GM23248 (cell line): ENCODE measurements around the gene NUP93. TPM values are rescaled to one million over a fixed set of nuclear protein-coding genes. Genes with fewer than 3 reads are reported as not detected.
A peak's percentile ranks its signal among the peaks of the same experiment; 100 is the strongest.

Source experiments
- DNase-seq: peaks from one replicate; pipeline ENCODE4 v3.0.0-alpha.2; 2015
- H2AFZ ChIP-seq: fragments of 200-600 bp; sonication (generic); 2 replicates; pipeline ENCODE4 v1.6.1; 2016; ENCODE audit warnings: antibody characterized with exemption
- H3F3A ChIP-seq: fragments of 200-600 bp; sonication (generic); 2 replicates; pipeline ENCODE4 v1.6.1; 2016; ENCODE audit warnings: mild to moderate bottlenecking, antibody characterized with exemption, mixed run types; ENCODE audit not compliant: insufficient read depth
- H3K27ac ChIP-seq: fragments of 200-600 bp; sonication (generic); 2 replicates; pipeline ENCODE4 v1.5.1; 2016; ENCODE audit warnings: mild to moderate bottlenecking
- H3K27me3 ChIP-seq: fragments of 200-600 bp; sonication (generic); replicated peaks from 2 replicates; pipeline ENCODE4 v1.6.1; 2016; ENCODE audit warnings: mild to moderate bottlenecking; ENCODE audit not compliant: insufficient read depth
- H3K36me3 ChIP-seq: fragments of 200-600 bp; sonication (generic); 2 replicates; pipeline ENCODE4 v1.6.1; 2016; ENCODE audit warnings: low read depth, mild to moderate bottlenecking
- H3K4me1 ChIP-seq: fragments of 200-600 bp; sonication (generic); 2 replicates; pipeline ENCODE4 v1.6.1; 2016; ENCODE audit warnings: mild to moderate bottlenecking; ENCODE audit not compliant: insufficient read depth
- H3K4me2 ChIP-seq: fragments of 200-600 bp; sonication (generic); one replicate; pipeline ENCODE4 v1.6.1; 2016; ENCODE audit warnings: mild to moderate bottlenecking; ENCODE audit not compliant: unreplicated experiment
- H3K4me3 ChIP-seq: fragments of 200-600 bp; sonication (generic); 2 replicates; pipeline ENCODE4 v1.5.1; 2016; ENCODE audit warnings: mild to moderate bottlenecking
- H3K79me2 ChIP-seq: fragments of 200-600 bp; sonication (generic); 2 replicates; pipeline ENCODE4 v1.6.1; 2016; ENCODE audit warnings: mild to moderate bottlenecking; ENCODE audit not compliant: insufficient read depth
- H3K9ac ChIP-seq: fragments of 200-600 bp; sonication (generic); 2 replicates; pipeline ENCODE4 v1.6.1; 2016; ENCODE audit warnings: mild to moderate bottlenecking
- H3K9me2 ChIP-seq: fragments of 200-600 bp; sonication (generic); 2 replicates; pipeline ENCODE4 v1.6.1; 2016; ENCODE audit warnings: mixed run types, mild to moderate bottlenecking, moderate library complexity; ENCODE audit not compliant: insufficient read depth
- H3K9me3 ChIP-seq: fragments of 200-600 bp; sonication (generic); one replicate; pipeline ENCODE4 v1.6.1; 2017; ENCODE audit warnings: low read depth
- H4K20me1 ChIP-seq: fragments of 200-600 bp; sonication (generic); 2 replicates; pipeline ENCODE4 v1.6.0; 2016; ENCODE audit not compliant: insufficient read depth
- EZH2 ChIP-seq: fragments of 200-600 bp; sonication (generic); IDR thresholded peaks from 2 replicates; pipeline ENCODE4 v1.6.1; 2018; ENCODE audit warnings: antibody characterized with exemption, mild to moderate bottlenecking; ENCODE audit not compliant: insufficient read depth, poor library complexity, severe bottlenecking
- EZH2phosphoT487 ChIP-seq: fragments of 200-600 bp; sonication (generic); IDR thresholded peaks from 2 replicates; pipeline ENCODE4 v1.6.1; 2018; ENCODE audit warnings: antibody characterized with exemption, moderate library complexity, mild to moderate bottlenecking, low read depth; ENCODE audit not compliant: insufficient read depth
- WGBS, 2 experiments: methylation state at CpG; one replicate each; pipeline ENCODE4 v1.1.6; 2015 to 2017; ENCODE audit warnings: low lambda C conversion rate in 2 of 2, low coverage in 1 of 2; ENCODE audit errors: missing lambda C conversion rate in 2 of 2; 5-methylcytosine and 5-hydroxymethylcytosine counted together
- in situ Hi-C: fragments of 300-500 bp; cut with MboI; formaldehyde crosslinking; loops from 2 replicates; pipeline ENCODE4 v1.15.0; 2020
- polyA plus RNA-seq: library from polyadenylated mRNA; unstranded; fragments of >200 nt; fragmentation: Nextera tagmentation; extraction: Ambion mirVana; gene quantifications from 2 replicates; pipeline ENCODE4 v1.2.1, GENCODE V29; 2016
- total RNA-seq: library from RNA; depleted of rRNA; stranded (reverse); fragments of >200 nt; shearing (Covaris generic); gene quantifications from 2 replicates; pipeline ENCODE4 v1.2.3, GENCODE V29; 2014

Gene NUP93
- total and polyA plus RNA-seq, 2 experiments from 2014 or later = 47.1 to 51.2 TPM

- Histone ChIP-seq H3K4me2 (no peak overlapping the region), H3K36me3 (0 out of 2 replicates have a peak, but pooled peaks cover 7% of the 10 kb centered on the region), H3K27ac (no peak overlapping the region), H3K27me3 (no peaks in the 10 kb centered on the region), H3K79me2 (no peaks in the 10 kb centered on the region), H3K4me1 (peaks cover 21% of the 10 kb centered on the region), H4K20me1 (no peaks in the 10 kb centered on the region), H3K9me2 (no peaks in the 10 kb centered on the region), H2AFZ (no peak overlapping the region), H3K9me3 (no peaks in the 10 kb centered on the region), H3F3A (peaks cover 23% of the 10 kb centered on the region), H3K9ac (no peak overlapping the region), H3K4me3 (no peak overlapping the region)
- WGBS, 2 experiments = 58 to 61% methylated on average over 6 of the region's 6 CpGs
- in situ Hi-C loops = no loop called here
- TF ChIP-seq EZH2 (no peak), EZH2phosphoT487 (no peak)
- DNase-seq = no peak
These were observed 114.1 kb downstream of the NUP93 start for GRCh38 chr16:56844056-56844455.

GRCh38 chr16:56847173-56847910, 117.4 kb downstream of the NUP93 start:
- H3F3A ChIP-seq = peaks cover 30% of the 10 kb centered on the region
- no peaks in the 10 kb centered on the region for H4K20me1 ChIP-seq
- no peaks in the 10 kb centered on the region for H3K9me3 ChIP-seq
- no peaks in the 10 kb centered on the region for H3K9me2 ChIP-seq
- no peaks in the 10 kb centered on the region for H3K79me2 ChIP-seq
- in situ Hi-C loops = no loop called here
- peak overlapping the region; percentile 48 for H3K27ac ChIP-seq
- H2AFZ ChIP-seq = peak overlapping the region; percentile 55
- H3K27me3 ChIP-seq = no peaks in the 10 kb centered on the region
- H3K4me2 ChIP-seq = peak overlapping the region; percentile 48
- no peaks in the 10 kb centered on the region for H3K36me3 ChIP-seq
- peak overlapping the region; percentile 15; the same call in 1 of the 2 replicates for H3K9ac ChIP-seq
- TF ChIP-seq EZH2phosphoT487 (no peak), EZH2 (no peak)
- WGBS, 2 experiments = 48 to 49% methylated on average over 9 of the region's 9 CpGs
- DNase-seq = peak; percentile 44
- H3K4me3 ChIP-seq = no peak overlapping the region
- H3K4me1 ChIP-seq = peaks cover 40% of the 10 kb centered on the region

- Histone ChIP-seq H3K36me3 (no peaks in the 10 kb centered on the region), H3K27me3 (no peaks in the 10 kb centered on the region), H3F3A (peaks cover 30% of the 10 kb centered on the region), H3K4me3 (no peak overlapping the region), H2AFZ (peak overlapping the region; percentile 48; the same call in 1 of the 2 replicates), H3K9me2 (no peaks in the 10 kb centered on the region), H3K9me3 (no peaks in the 10 kb centered on the region), H3K79me2 (no peaks in the 10 kb centered on the region), H4K20me1 (no peaks in the 10 kb centered on the region), H3K4me1 (peaks cover 40% of the 10 kb centered on the region), H3K9ac (peak overlapping the region; percentile 15; the same call in 1 of the 2 replicates), H3K27ac (peak overlapping the region; percentile 48), H3K4me2 (peak overlapping the region; percentile 48)
- peak; percentile 83 for DNase-seq
- TF ChIP-seq EZH2phosphoT487 (no peak), EZH2 (no peak)
- in situ Hi-C loops = no loop called here
- WGBS, 2 experiments = 52 to 56% methylated on average over 11 of the region's 11 CpGs
These were observed 118.4 kb downstream of the NUP93 start for GRCh38 chr16:56848029-56848936.

- no peaks in the 10 kb centered on the region for H3K36me3 ChIP-seq
- peak overlapping the region; percentile 48 for H3K27ac ChIP-seq
- WGBS, 2 experiments = 9 to 13% methylated on average over 7 of the region's 7 CpGs
- DNase-seq = peak; percentile 94
- H3K9me3 ChIP-seq = no peaks in the 10 kb centered on the region
- H3F3A ChIP-seq = peaks cover 30% of the 10 kb centered on the region
- H3K9me2 ChIP-seq = no peaks in the 10 kb centered on the region
- H3K4me1 ChIP-seq = peaks cover 40% of the 10 kb centered on the region
- H3K79me2 ChIP-seq = no peaks in the 10 kb centered on the region
- peak overlapping the region; percentile 15; the same call in 1 of the 2 replicates for H3K9ac ChIP-seq
- H3K4me2 ChIP-seq = peak overlapping the region; percentile 48
- no peaks in the 10 kb centered on the region for H4K20me1 ChIP-seq
- in situ Hi-C loops = no loop called here
- no peak for TF ChIP-seq EZH2
- no peak for TF ChIP-seq EZH2phosphoT487
- peak overlapping the region; percentile 48; the same call in 1 of the 2 replicates for H2AFZ ChIP-seq
- H3K27me3 ChIP-seq = no peaks in the 10 kb centered on the region
- H3K4me3 ChIP-seq = 0 out of 2 replicates have a peak overlapping the region, but pooled peaks have one; percentile 29
These were observed 119.2 kb downstream of the NUP93 start for GRCh38 chr16:56848955-56849689.
